KMS-11 (cell line): ENCODE data around the gene SLC6A5.

Experiments used
- H2AFZ ChIP-seq: fragments of 200-600 bp; sonication (generic); 2 replicates; pipeline ENCODE4 v1.6.1; 2016; ENCODE audit warnings: antibody characterized with exemption, mixed run types, low read depth
- H3K27ac ChIP-seq: fragments of 200-600 bp; sonication (generic); 2 replicates; pipeline ENCODE4 v1.6.1; 2016; ENCODE audit warnings: mild to moderate bottlenecking, mixed run types
- H3K27me3 ChIP-seq: fragments of 200-600 bp; sonication (generic); 2 replicates; pipeline ENCODE4 v1.6.1; 2017; ENCODE audit warnings: mild to moderate bottlenecking, low read depth, mixed run types, moderate library complexity; ENCODE audit not compliant: insufficient read depth
- H3K36me3 ChIP-seq: fragments of 200-600 bp; sonication (generic); 2 replicates; pipeline ENCODE4 v1.6.1; 2017; ENCODE audit warnings: mild to moderate bottlenecking, mixed run types; ENCODE audit not compliant: insufficient read depth
- H3K4me1 ChIP-seq: fragments of 200-600 bp; sonication (generic); 2 replicates; pipeline ENCODE4 v1.6.1; 2016; ENCODE audit warnings: mild to moderate bottlenecking, low read depth, mixed run types; ENCODE audit not compliant: poor library complexity, severe bottlenecking
- H3K4me2 ChIP-seq: fragments of 200-600 bp; sonication (generic); 2 replicates; pipeline ENCODE4 v1.7.0; 2016; ENCODE audit warnings: mild to moderate bottlenecking, mixed run types
- H3K4me3 ChIP-seq: fragments of 200-600 bp; sonication (generic); IDR thresholded peaks from 2 replicates; pipeline ENCODE4 v1.6.1; 2017; ENCODE audit warnings: low read depth, low read length, mixed read lengths; ENCODE audit not compliant: insufficient read depth
- H3K79me2 ChIP-seq: fragments of 200-600 bp; sonication (generic); 2 replicates; pipeline ENCODE4 v1.6.1; 2016; ENCODE audit warnings: low read depth, mixed run types; ENCODE audit not compliant: insufficient read depth
- H3K9ac ChIP-seq: fragments of 200-600 bp; sonication (generic); 2 replicates; pipeline ENCODE4 v1.6.1; 2016; ENCODE audit warnings: mild to moderate bottlenecking, mixed run types
- H4K20me1 ChIP-seq: fragments of 200-600 bp; sonication (generic); 2 replicates; pipeline ENCODE4 v1.6.1; 2016; ENCODE audit warnings: mild to moderate bottlenecking, mixed run types; ENCODE audit not compliant: insufficient read depth
- CTCF ChIP-seq: fragments of 200-600 bp; sonication (generic); conservative IDR thresholded peaks from 2 replicates; pipeline ENCODE4 v1.6.1; 2017; ENCODE audit warnings: low read depth, mild to moderate bottlenecking, antibody characterized with exemption, low read length, moderate library complexity, mixed read lengths

The SLC6A5 gene

GRCh38 chr11:20668131-20668809 lies 68.9 kb downstream of the SLC6A5 start:
- H3K36me3 ChIP-seq, result no peaks in the 10 kb centered on the region
- H2AFZ ChIP-seq, result no peak overlapping the region
- H3K27ac ChIP-seq, result no peak overlapping the region
- H3K79me2 ChIP-seq, result no peaks in the 10 kb centered on the region
- H3K27me3 ChIP-seq, result no peaks in the 10 kb centered on the region
- H3K4me2 ChIP-seq, result no peak overlapping the region
- H3K9ac ChIP-seq, result no peak overlapping the region
- no peak for TF ChIP-seq CTCF
- H4K20me1 ChIP-seq, result no peaks in the 10 kb centered on the region
- no peak overlapping the region for H3K4me3 ChIP-seq
- no peaks in the 10 kb centered on the region for H3K4me1 ChIP-seq

GRCh38 chr11:20668844-20669819 lies 69.7 kb downstream of the SLC6A5 start, which contains the start of gene NELL1:
NELL1 (plus strand) TSS chr11:20669586.
- no peaks in the 10 kb centered on the region for H3K79me2 ChIP-seq
- no peaks in the 10 kb centered on the region for H3K36me3 ChIP-seq
- no peaks in the 10 kb centered on the region for H3K4me1 ChIP-seq
- no peak within 1 kb of the TSS for H3K9ac ChIP-seq
- TF ChIP-seq CTCF, result no peak
- H2AFZ ChIP-seq, result peak within 1 kb of the TSS; percentile 10; the same call in 1 of the 2 replicates
- no peak within 1 kb of the TSS for H3K27ac ChIP-seq
- H4K20me1 ChIP-seq, result no peaks in the 10 kb centered on the region
- H3K4me3 ChIP-seq, result no peak within 1 kb of the TSS
- H3K4me2 ChIP-seq, result no peak within 1 kb of the TSS
- no peaks in the 10 kb centered on the region for H3K27me3 ChIP-seq

GRCh38 chr11:20669820-20670684 lies 70.6 kb downstream of the SLC6A5 start:
- no peak overlapping the region for H3K4me2 ChIP-seq
- no peak for TF ChIP-seq CTCF
- H4K20me1 ChIP-seq, result no peaks in the 10 kb centered on the region
- no peak overlapping the region for H3K4me3 ChIP-seq
- no peak overlapping the region for H3K9ac ChIP-seq
- no peaks in the 10 kb centered on the region for H3K4me1 ChIP-seq
- no peaks in the 10 kb centered on the region for H3K36me3 ChIP-seq
- H2AFZ ChIP-seq, result peak overlapping the region; percentile 10; the same call in 1 of the 2 replicates
- H3K79me2 ChIP-seq, result no peaks in the 10 kb centered on the region
- no peaks in the 10 kb centered on the region for H3K27me3 ChIP-seq
- H3K27ac ChIP-seq, result no peak overlapping the region

GRCh38 chr11:20670932-20671403 lies 71.6 kb downstream of the SLC6A5 start:
- H3K27me3 ChIP-seq, result no peaks in the 10 kb centered on the region
- H3K4me3 ChIP-seq, result no peak overlapping the region
- H3K4me2 ChIP-seq, result no peak overlapping the region
- no peak overlapping the region for H3K9ac ChIP-seq
- no peaks in the 10 kb centered on the region for H3K36me3 ChIP-seq
- H3K4me1 ChIP-seq, result no peaks in the 10 kb centered on the region
- no peaks in the 10 kb centered on the region for H3K79me2 ChIP-seq
- TF ChIP-seq CTCF, result no peak
- H2AFZ ChIP-seq, result no peak overlapping the region
- H4K20me1 ChIP-seq, result no peaks in the 10 kb centered on the region
- no peak overlapping the region for H3K27ac ChIP-seq
